Thoracic aorta (tissue), 2 donors: Measurements from ENCODE around the gene GOLGA8B. TPM values are rescaled to one million over a fixed set of nuclear protein-coding genes. Genes with fewer than 3 reads are reported as not detected.

Experiments
- ATAC-seq: fragments of 150-250 bp; one replicate; pipeline ENCODE4 v1.8.0; 2017; ENCODE audit warnings: low read depth; ENCODE audit not compliant: insufficient number of reproducible peaks, low FRiP score
- DNase-seq: peaks from one replicate; pipeline ENCODE4 v3.0.0-alpha.2; 2020; ENCODE audit warnings: low spot score
- H3K27ac ChIP-seq, 2 donors: fragments of 200-600 bp; sonication (generic); 1 replicate in 1 of 2; 2 replicates in 1 of 2; pipeline ENCODE4 v1.5.1; 2016; ENCODE audit warnings: mild to moderate bottlenecking in 2 of 2, moderate library complexity in 2 of 2
- H3K27me3 ChIP-seq: fragments of 200-600 bp; sonication (generic); replicated peaks from 2 replicates; pipeline ENCODE4 v1.6.0; 2016; ENCODE audit warnings: mild to moderate bottlenecking; ENCODE audit not compliant: insufficient read depth
- H3K36me3 ChIP-seq: fragments of 200-600 bp; sonication (generic); one replicate; pipeline ENCODE4 v1.5.1; 2016
- H3K4me1 ChIP-seq, 2 donors: fragments of 200-600 bp; sonication (generic); 1 replicate in 1 of 2; 2 replicates in 1 of 2; pipeline versions ENCODE4 v1.5.1 to v1.6.0; 2016; ENCODE audit warnings: low read depth in 2 of 2, mild to moderate bottlenecking in 1 of 2; ENCODE audit not compliant: control insufficient read depth in 1 of 2
- H3K4me3 ChIP-seq: fragments of 200-600 bp; sonication (generic); 2 replicates; pipeline ENCODE4 v1.5.1; 2016; ENCODE audit warnings: mild to moderate bottlenecking
- H3K9me3 ChIP-seq: fragments of 200-600 bp; sonication (generic); 2 replicates; pipeline ENCODE4 v1.5.1; 2016
- CTCF ChIP-seq: fragments of 200-600 bp; sonication (generic); IDR thresholded peaks from one replicate; pipeline ENCODE4 v1.5.1; 2019; ENCODE audit warnings: antibody characterized with exemption
- total RNA-seq, 2 donors: library from RNA; depleted of rRNA; stranded (reverse); fragments of >200 nt; gene quantifications; one replicate each; pipeline versions ENCODE4 v1.1.0 to v1.2.3, GENCODE V29; 2016

The GOLGA8B gene
- total RNA-seq, 2 donors from 2014 or later: 146 to 184 TPM

- DNase-seq (no peak), ATAC-seq (no peak)
- no peaks in the 10 kb centered on the region for H3K36me3 ChIP-seq
- no peaks in the 10 kb centered on the region for H3K27me3 ChIP-seq
- H3K27ac ChIP-seq: no peak overlapping the region
- H3K4me3 ChIP-seq: no peak overlapping the region
- H3K9me3 ChIP-seq: no peaks in the 10 kb centered on the region
- H3K4me1 ChIP-seq: no peaks in the 10 kb centered on the region
- no peak for TF ChIP-seq CTCF
These were observed 30.5 kb upstream of the GOLGA8B start for GRCh38 chr15:34613997-34614396.

GRCh38 chr15:34613301-34613700, 29.9 kb upstream of the GOLGA8B start:
- Histone ChIP-seq H3K36me3 (no peaks in the 10 kb centered on the region), H3K4me3 (no peak overlapping the region), H3K4me1 (no peaks in the 10 kb centered on the region), H3K9me3 (no peaks in the 10 kb centered on the region), H3K27me3 (no peaks in the 10 kb centered on the region), H3K27ac (no peak overlapping the region)
- TF ChIP-seq CTCF: no peak
- DNase-seq (no peak), ATAC-seq (no peak)

- Histone ChIP-seq H3K4me3 (no peak overlapping the region), H3K27ac (no peak overlapping the region), H3K36me3 (no peaks in the 10 kb centered on the region), H3K4me1 (no peaks in the 10 kb centered on the region), H3K9me3 (no peaks in the 10 kb centered on the region), H3K27me3 (no peaks in the 10 kb centered on the region)
- DNase-seq: no peak
- no peak for ATAC-seq
- TF ChIP-seq CTCF: no peak
These were observed 26.9 kb upstream of the GOLGA8B start for GRCh38 chr15:34610354-34610753.

- ATAC-seq: no peak
- TF ChIP-seq CTCF: no peak
- Histone ChIP-seq H3K4me1 (no peaks in the 10 kb centered on the region), H3K27ac (no peak overlapping the region), H3K9me3 (no peaks in the 10 kb centered on the region), H3K27me3 (no peaks in the 10 kb centered on the region), H3K36me3 (no peaks in the 10 kb centered on the region), H3K4me3 (no peak overlapping the region)
- DNase-seq: no peak
These were observed 25.9 kb upstream of the GOLGA8B start for GRCh38 chr15:34609102-34610057.

GRCh38 chr15:34608517-34608916, 25.1 kb upstream of the GOLGA8B start:
- H3K4me1 ChIP-seq: no peaks in the 10 kb centered on the region
- no peaks in the 10 kb centered on the region for H3K36me3 ChIP-seq
- no peak overlapping the region for H3K27ac ChIP-seq
- ATAC-seq (no peak), DNase-seq (no peak)
- no peak overlapping the region for H3K4me3 ChIP-seq
- H3K27me3 ChIP-seq: no peaks in the 10 kb centered on the region
- TF ChIP-seq CTCF: no peak
- H3K9me3 ChIP-seq: no peaks in the 10 kb centered on the region
